Heart left ventricle (tissue), 16 donors: ENCODE results near the gene SHC3. TPM values are rescaled to one million over a fixed set of nuclear protein-coding genes. Genes with fewer than 3 reads are reported as not detected.
A peak's percentile ranks its signal among the peaks of the same experiment; 100 is the strongest.

Experiments
- ATAC-seq, 4 donors: fragments of 200-7000 bp; cut with Tn5 transposase; one replicate each; pipeline ENCODE4 v1.9.1; 2020 to 2022; ENCODE audit warnings: moderate library complexity in 4 of 4, mild to moderate bottlenecking in 3 of 4, moderate number of reproducible peaks in 1 of 4
- DNase-seq, 5 donors: peaks; one replicate each; pipeline ENCODE4 v3.0.0-alpha.2; 2020
- H3K27ac ChIP-seq, 12 donors: fragments of 200-600 bp; sonication (generic) in 4 of 12; one replicate each; pipeline versions ENCODE4 v1.5.0 to v1.8.0; 2016 to 2022; ENCODE audit warnings: mild to moderate bottlenecking in 2 of 12
- H3K27me3 ChIP-seq, 9 donors: fragments of 200-600 bp; sonication (generic) in 2 of 9; one replicate each; pipeline versions ENCODE4 v1.5.1 to v1.8.0; 2016 to 2022; ENCODE audit warnings: mild to moderate bottlenecking in 3 of 9
- H3K36me3 ChIP-seq, 9 donors: fragments of 200-600 bp; sonication (generic) in 2 of 9; one replicate each; pipeline versions ENCODE4 v1.5.0 to v1.8.0; 2018 to 2022; ENCODE audit warnings: mild to moderate bottlenecking in 2 of 9
- H3K4me1 ChIP-seq, 12 donors: fragments of 200-600 bp; sonication (generic) in 4 of 12; one replicate each; pipeline versions ENCODE4 v1.5.0 to v1.8.0; 2016 to 2022; ENCODE audit warnings: mild to moderate bottlenecking in 3 of 12
- H3K4me3 ChIP-seq, 12 donors: fragments of 200-600 bp; sonication (generic) in 4 of 12; one replicate each; pipeline versions ENCODE4 v1.5.0 to v1.8.0; 2017 to 2022; ENCODE audit warnings: mild to moderate bottlenecking in 9 of 12, moderate library complexity in 4 of 12
- H3K9me3 ChIP-seq, 12 donors: fragments of 200-600 bp; sonication (generic) in 4 of 12; one replicate each; pipeline versions ENCODE4 v1.5.0 to v1.8.0; 2016 to 2022; ENCODE audit warnings: mild to moderate bottlenecking in 1 of 12
- CTCF ChIP-seq, 12 donors: fragments of 200-600 bp; sonication (generic) in 4 of 12; IDR thresholded peaks; one replicate each; pipeline versions ENCODE4 v1.5.0 to v1.8.0; 2018 to 2022; ENCODE audit warnings: antibody characterized with exemption in 12 of 12, mild to moderate bottlenecking in 5 of 12
- POLR2A ChIP-seq, 2 donors: fragments of 450-650 bp; IDR thresholded peaks; one replicate each; pipeline ENCODE4 v1.6.1; 2017; ENCODE audit warnings: antibody characterized with exemption in 2 of 2, mild to moderate bottlenecking in 2 of 2, moderate library complexity in 2 of 2
- WGBS, 4 donors: extraction: QIAGEN DNeasy Blood & Tissue Kit in 2 of 4; methylation state at CpG; one replicate each; pipeline versions ENCODE4 v1.1.5 to v1.1.7; 2013 to 2018; 5-methylcytosine and 5-hydroxymethylcytosine counted together
- intact Hi-C, 10 donors: fragments of 100-400 bp; cut with DNase I; formaldehyde crosslinking; loops; one replicate each; pipeline versions ENCODE4 v1.11.1 to v1.14.2; 2022
- polyA plus RNA-seq, 2 donors: library from polyadenylated mRNA; stranded (reverse); fragments of 200-250 nt; gene quantifications; one replicate each; pipeline ENCODE4 v1.2.3, GENCODE V29; 2013
- total RNA-seq, 9 donors: library from RNA; depleted of rRNA in 2 of 9; stranded (reverse); fragments of >200 nt in 2 of 9; fragmentation: NEBNext Ultra II Directional in 3 of 9; extraction: Animal tissue kit (Norgen Biotek cat#: 25700) in 3 of 9; gene quantifications; one replicate each; pipeline versions ENCODE4 v1.1.0 to v1.2.4, GENCODE V29; 2016 to 2023
- donor health status: ischemic (EF 13 %, LVEDD 7.1; RV severe dilation, severe dysfunction).
- donor health status: healthy with polysubstance abuse.
- donor health status: DM: no; HTN: yes; CAD: no.
- donor health status: DM: no; HTN: no; CAD: no.
- donor health status: ischemic (EF 25% LVEDD 6.9; RV normal size, moderate dysfunction).
- donor health status: ischemic (EF 25% LVEDD 5.7; RV mildly dilated, moderate dysfunction).
- donor health status: healthy.
- donor health status: DM: yes; HTN: yes; CAD: no.
- donor health status: ischemic (EF 35%, LVEDD 5.7; RV mildly dilated, moderate dysfunction).
- donor health status: nonischemic (EF 11% LVEDD 7.7; RV severe dilation, severe dysfunction).
- donor health status: DM: yes; HTN: yes; CAD: no.
- donor health status: PGD.
- donor health status: ischemic (EF 29% LVEDD 5.4; RV normal size, mild dysfunction).
- donor health status: nonischemic (EF 23%, LVEDD 6.1; RV moderate dilation, normal function).

Gene SHC3
- total and polyA plus RNA-seq, 11 donors = 0.20 to 4.3 (median 0.52) TPM

- Histone ChIP-seq H3K4me1 (peaks cover 0 to 62% (median 24%) of the 10 kb centered on the region in 12 donors), H3K4me3 (peak overlapping the region in 10 of 12 donors; percentile 13 to 94 (median 72)), H3K36me3 (peaks cover 0 to 12% (median 0%) of the 10 kb centered on the region in 9 donors), H3K27ac (peak overlapping the region in 3 of 12 donors; percentile 7 to 33 (median 13)), H3K27me3 (peaks cover 0 to 12% (median 5%) of the 10 kb centered on the region in 9 donors), H3K9me3 (no peaks in the 10 kb centered on the region)
- no peak for ATAC-seq
- intact Hi-C loops = loop anchor here in 9 of 10 donors (5.0 to 10.0 kb wide), 11 partner anchors 42 to 340 kb away; no protein-coding TSS in a partner anchor
- DNase-seq = no peak
- TF ChIP-seq CTCF (IDR thresholded peaks at IDR 0.05) (no peak), POLR2A (IDR thresholded peaks at IDR 0.05) (no peak)
- 65 to 73% (median 67%) methylated on average over 9 of the region's 9 CpGs for WGBS, 4 donors
Observed at GRCh38 chr9:88994469-88995199, 184.0 kb downstream of the SHC3 start.

GRCh38 chr9:88993871-88994460 lies 184.7 kb downstream of the SHC3 start:
- intact Hi-C loops = loop anchor here in 8 of 10 donors (5.0 to 10.0 kb wide), 11 partner anchors 42 to 339 kb away; no protein-coding TSS in a partner anchor
- Histone ChIP-seq H3K9me3 (no peaks in the 10 kb centered on the region), H3K4me3 (peak overlapping the region in 9 of 12 donors; percentile 70 to 94 (median 73)), H3K27ac (peak overlapping the region in 3 of 12 donors; percentile 7 to 33 (median 13)), H3K36me3 (peaks cover 0 to 12% (median 0%) of the 10 kb centered on the region in 9 donors), H3K27me3 (peaks cover 0 to 12% (median 5%) of the 10 kb centered on the region in 9 donors), H3K4me1 (peaks cover 0 to 57% (median 23%) of the 10 kb centered on the region in 12 donors)
- no peak for TF ChIP-seq POLR2A (IDR thresholded peaks at IDR 0.05)
- no peak for TF ChIP-seq CTCF (IDR thresholded peaks at IDR 0.05)
- DNase-seq (no peak), ATAC-seq (no peak)
- WGBS, 4 donors = 83 to 92% (median 90%) methylated on average over 13 to 14 of the region's 14 CpGs

- DNase-seq = no peak
- peak overlapping the region in 9 of 12 donors; percentile 70 to 94 (median 73) for H3K4me3 ChIP-seq
- no peak for ATAC-seq
- H3K27ac ChIP-seq = peak overlapping the region in 1 of 12 donors; percentile 2
- 72 to 83% (median 77%) methylated on average over 2 of the region's 2 CpGs for whole genome bisulfite sequencing, 4 donors
- H3K9me3 ChIP-seq = no peaks in the 10 kb centered on the region
- peaks cover 0 to 12% (median 5%) of the 10 kb centered on the region in 9 donors for H3K27me3 ChIP-seq
- intact Hi-C loops = loop anchor here in 8 of 10 donors (5.0 to 10.0 kb wide), 11 partner anchors 41 to 339 kb away; no protein-coding TSS in a partner anchor
- TF ChIP-seq POLR2A (IDR thresholded peaks at IDR 0.05) (no peak), CTCF (IDR thresholded peaks at IDR 0.05) (no peak)
- peaks cover 0 to 51% (median 17%) of the 10 kb centered on the region in 12 donors for H3K4me1 ChIP-seq
- H3K36me3 ChIP-seq = peaks cover 0 to 12% (median 0%) of the 10 kb centered on the region in 9 donors
Observed at GRCh38 chr9:88993327-88993726, 185.3 kb downstream of the SHC3 start.

GRCh38 chr9:88992556-88992955 lies 186.1 kb downstream of the SHC3 start:
- H3K27me3 ChIP-seq = peaks cover 0 to 12% (median 5%) of the 10 kb centered on the region in 9 donors
- peak overlapping the region in 11 of 12 donors; percentile 53 to 94 (median 73) for H3K4me3 ChIP-seq
- H3K27ac ChIP-seq = peak overlapping the region in 4 of 12 donors; percentile 2 to 91 (median 86)
- ATAC-seq (no peak), DNase-seq (no peak)
- peaks cover 0 to 44% (median 14%) of the 10 kb centered on the region in 12 donors for H3K4me1 ChIP-seq
- no peaks in the 10 kb centered on the region for H3K9me3 ChIP-seq
- intact Hi-C loops = loop anchor here in 8 of 10 donors (5.0 to 10.0 kb wide), 11 partner anchors 40 to 338 kb away; no protein-coding TSS in a partner anchor
- WGBS, 4 donors = 73 to 82% (median 75%) methylated on average over 4 of the region's 4 CpGs
- peaks cover 0 to 12% (median 0%) of the 10 kb centered on the region in 9 donors for H3K36me3 ChIP-seq
- TF ChIP-seq CTCF (IDR thresholded peaks at IDR 0.05) (no peak), POLR2A (IDR thresholded peaks at IDR 0.05) (no peak)
